Tibial nerve (tissue), 4 donors: Measurements from ENCODE around the gene KISS1.

Experiments
- CTCF ChIP-seq, 5 experiments: fragments of 200-600 bp in 3 of 5; fragments of 450-650 bp in 2 of 5; sonication (generic) in 3 of 5; IDR thresholded peaks; one replicate each; pipeline ENCODE4 v1.5.1; 2016 to 2019; ENCODE audit warnings: antibody characterized with exemption in 5 of 5, mild to moderate bottlenecking in 3 of 5, moderate library complexity in 2 of 5
- EP300 ChIP-seq, 2 donors: sonication (generic); formaldehyde crosslinking; IDR thresholded peaks; one replicate each; pipeline ENCODE4 v1.6.1; 2017; ENCODE audit warnings: antibody characterized with exemption in 2 of 2, mild to moderate bottlenecking in 1 of 2
- POLR2A ChIP-seq, 2 donors: fragments of 450-650 bp; IDR thresholded peaks; one replicate each; pipeline ENCODE4 v1.6.1; 2017; ENCODE audit warnings: antibody characterized with exemption in 2 of 2, mild to moderate bottlenecking in 2 of 2, moderate library complexity in 2 of 2

GRCh38 chr1:204222764-204223055 lies 26.4 kb upstream of the KISS1 start:
- TF ChIP-seq CTCF (IDR thresholded peaks at IDR 0.05) (no peak), POLR2A (IDR thresholded peaks at IDR 0.05) (no peak), EP300 (IDR thresholded peaks at IDR 0.05) (no peak)
